HG02610 (cell line): ENCODE data around the gene SMIM1.
"Not testable (repeated sequence)": the region's sequence is repeated elsewhere in the genome, so short reads cannot be mapped to it uniquely, and the experiment has no call there.

Experiments used
- ATAC-seq: cut with Tn5 transposase; IDR thresholded peaks from one replicate; pipeline ENCODE4 v1.9.1; 2021; ENCODE audit warnings: mild to moderate bottlenecking, moderate library complexity; ENCODE audit not compliant: unreplicated experiment

SMIM1 gene

DNA sequence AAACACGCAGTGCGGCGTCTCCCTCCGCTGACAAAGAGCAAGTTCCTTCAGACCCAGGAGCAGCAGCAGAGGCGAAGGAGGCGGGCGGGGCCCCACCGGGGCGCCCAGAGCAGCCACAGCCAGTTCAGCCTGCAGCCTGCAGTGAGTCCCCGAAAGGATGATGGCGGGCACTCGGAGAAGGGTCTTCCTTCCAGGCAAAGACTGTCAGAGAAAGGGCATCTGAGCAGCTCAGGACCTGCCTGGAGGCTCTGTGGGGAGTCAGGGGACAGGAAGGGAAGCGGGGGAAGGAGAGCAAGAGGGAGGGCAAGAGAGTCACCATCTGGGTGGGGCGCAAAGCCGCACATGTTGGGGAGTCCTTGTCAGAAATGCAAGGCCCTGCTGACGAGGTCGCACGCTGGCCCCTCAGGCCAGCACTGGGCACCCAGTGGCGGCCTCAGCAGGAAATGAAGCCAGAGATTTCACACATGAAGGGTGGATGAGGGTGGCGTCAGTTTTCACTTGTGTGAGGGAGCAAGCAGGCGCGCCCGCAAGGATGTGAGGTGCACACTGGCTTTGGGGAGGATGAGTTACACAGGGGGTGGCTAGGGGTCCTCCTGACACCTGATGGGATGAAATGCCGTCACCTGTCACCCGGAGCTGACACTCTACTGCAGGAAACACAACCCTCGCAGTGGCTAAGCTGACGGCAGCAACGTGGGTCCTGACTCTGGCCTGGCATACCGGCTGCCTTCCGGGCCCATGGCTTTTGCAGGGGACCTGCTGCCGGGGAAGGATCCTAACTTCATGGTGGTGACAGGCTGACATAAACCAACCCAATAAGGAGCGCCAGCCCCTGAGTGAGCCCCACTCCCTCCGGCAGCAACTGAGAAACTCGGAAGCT, 17.1 kb downstream of the SMIM1 start:
- no peak for ATAC-seq

DNA sequence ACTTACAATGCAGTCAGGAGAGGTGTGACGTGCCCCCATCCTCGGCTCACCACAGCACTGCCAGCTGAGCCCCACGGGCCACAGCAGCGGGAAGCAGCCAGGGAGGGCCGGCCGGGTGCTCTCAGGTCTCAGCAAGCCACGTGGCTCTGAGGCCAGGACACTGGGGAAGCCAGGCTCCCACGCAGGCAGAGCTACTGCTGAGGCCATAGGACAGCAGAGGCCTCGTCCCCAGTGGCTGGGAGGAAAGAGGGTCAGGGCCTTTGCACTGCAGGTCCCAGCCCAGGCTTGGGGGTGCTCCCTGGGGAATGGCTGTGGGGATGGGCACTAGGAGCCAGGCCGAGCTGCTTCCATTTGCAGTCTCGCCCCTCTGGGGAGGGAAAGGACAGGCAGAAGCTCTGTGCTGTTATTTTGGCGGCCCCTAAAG, 18.0 kb downstream of the SMIM1 start:
- no peak for ATAC-seq

DNA sequence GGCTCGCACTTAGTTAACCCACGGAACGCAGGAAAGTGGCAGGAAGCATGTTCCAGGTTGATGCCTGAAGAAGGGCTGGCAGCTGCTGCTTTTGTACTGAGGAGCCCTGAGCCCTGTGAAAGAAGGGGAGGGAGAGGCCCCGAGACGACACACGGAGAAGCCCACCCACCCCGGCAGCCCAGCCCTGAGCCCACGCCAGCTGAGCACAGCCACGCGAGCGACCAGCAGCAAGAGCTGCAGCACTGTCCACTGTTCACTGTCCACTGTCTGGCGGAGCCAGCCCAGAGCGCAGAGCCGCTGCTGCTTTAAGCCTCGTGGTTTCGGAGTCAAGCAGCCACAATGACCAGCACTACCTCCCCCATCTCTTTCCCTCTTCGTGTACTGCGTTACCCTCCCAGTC, 18.4 kb downstream of the SMIM1 start:
- no peak for ATAC-seq

DNA sequence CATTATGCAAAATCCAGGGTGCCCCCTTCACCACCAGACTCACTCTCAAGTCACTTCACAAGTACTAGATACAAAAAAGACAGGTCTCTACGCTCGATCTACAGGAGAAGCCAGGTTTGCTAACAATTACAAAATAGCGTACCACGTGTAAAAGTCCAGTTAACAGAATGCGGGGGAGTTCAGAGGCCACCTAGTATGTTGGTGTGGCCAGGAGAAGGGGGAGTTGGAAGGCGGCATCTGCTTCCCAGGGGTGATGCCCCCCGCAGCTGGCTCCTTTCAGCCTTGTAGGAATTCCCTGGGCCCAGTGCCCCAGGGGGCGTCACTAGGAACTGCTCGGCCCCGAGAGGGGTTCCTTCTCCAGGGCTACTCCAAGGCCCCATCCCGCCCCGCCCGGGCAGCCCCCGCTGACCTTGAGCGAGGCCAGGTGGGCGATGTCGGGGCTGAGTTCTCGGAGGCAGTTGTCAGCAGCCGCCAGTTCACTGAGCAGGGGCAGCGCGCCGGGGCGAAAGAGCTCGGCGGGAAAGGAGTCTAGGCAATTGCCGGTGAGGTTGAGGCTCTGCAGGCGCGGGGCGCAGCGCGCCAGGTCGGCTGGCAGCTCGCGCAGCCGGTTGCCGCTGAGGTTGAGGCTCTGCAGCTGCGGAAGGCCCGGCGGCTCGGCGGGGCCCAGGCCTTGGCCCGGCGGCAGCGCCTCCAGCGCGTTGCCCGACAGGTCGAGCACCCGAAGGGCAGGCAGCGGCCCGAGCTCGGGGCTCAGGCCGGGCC, 23.1 kb downstream of the SMIM1 start:
- ATAC-seq = peak; percentile 24

DNA sequence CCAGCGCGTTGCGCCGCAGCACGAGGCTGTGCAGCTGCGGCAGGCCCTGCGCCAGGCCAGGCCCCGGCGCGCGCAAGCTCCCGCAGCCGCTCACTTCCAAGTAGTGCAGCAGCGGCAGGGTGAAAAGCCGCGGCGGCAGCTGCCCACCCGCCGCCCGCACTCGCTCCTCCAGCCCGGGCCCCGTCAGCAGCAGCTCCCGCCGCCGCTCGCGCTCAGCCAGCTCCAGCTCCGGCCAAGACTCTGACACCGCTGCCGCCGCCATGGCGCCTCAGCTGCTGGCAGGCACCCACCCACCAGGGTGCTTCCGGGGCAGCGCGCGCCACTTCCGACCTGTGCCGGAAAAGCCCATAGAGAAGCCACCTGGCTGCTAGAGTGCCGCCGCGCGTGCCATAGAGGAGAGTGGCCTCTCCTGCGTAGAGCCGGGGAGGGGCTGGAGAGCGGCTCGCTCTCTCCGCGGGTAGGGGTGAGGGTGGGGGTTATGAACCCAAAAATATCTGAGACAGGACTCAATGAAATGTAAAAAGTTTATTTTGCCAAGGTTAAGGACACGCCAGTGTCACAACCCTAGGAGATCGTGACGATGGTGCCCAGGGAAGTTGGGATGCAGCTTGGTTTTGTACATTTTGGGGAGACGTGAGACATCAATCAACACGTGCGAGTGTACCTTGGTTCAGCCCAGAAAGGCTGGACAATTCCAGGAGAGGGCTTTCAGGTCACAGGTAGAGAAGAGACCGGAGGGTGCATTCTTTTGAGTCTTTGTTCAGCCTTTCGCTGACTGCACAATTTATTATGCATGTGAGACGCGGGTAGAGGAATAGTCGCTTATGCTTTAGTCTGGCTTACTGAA, 23.9 kb downstream of the SMIM1 start, which contains the start of gene LRRC47:
Gene LRRC47, minus strand, starts transcription at position 284 of the 847 bp plus-strand sequence. Its CDS starts 22 bp downstream, at position 262.
- peak; percentile 86 for ATAC-seq

DNA sequence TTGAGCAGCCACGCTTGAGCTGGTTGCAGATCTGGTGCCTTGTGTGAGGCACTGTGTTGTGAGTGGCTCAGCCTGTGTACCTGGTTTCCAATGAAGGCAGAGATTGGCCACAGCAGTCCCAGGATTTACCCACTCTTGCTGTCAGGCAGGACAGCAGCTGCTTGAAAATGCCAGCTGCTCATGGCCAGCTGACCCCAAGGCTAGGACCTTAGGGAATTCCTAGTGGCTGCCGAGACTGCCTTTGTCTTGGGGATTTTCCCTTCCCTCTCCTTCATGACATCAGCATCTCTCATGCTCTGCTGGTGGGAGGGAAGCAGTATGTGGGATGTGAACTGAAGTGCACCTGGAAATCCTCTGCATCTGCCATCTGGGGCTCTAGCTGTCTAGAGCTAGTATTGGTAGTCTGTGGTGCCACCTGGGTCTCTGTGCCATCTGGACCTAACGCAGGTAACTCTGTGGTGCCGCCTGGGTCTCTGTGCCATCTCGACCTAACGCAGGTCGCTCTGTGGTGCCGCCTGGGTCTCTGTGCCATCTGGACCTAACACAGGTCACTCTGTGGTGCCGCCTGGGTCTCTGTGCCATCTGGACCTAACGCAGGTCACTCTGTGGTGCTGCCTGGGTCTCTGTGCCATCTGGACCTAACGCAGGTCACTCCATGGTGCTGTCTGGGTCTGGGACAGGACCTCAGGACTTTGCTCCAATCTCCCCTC, 27.6 kb downstream of the SMIM1 start:
- ATAC-seq = no peak

DNA sequence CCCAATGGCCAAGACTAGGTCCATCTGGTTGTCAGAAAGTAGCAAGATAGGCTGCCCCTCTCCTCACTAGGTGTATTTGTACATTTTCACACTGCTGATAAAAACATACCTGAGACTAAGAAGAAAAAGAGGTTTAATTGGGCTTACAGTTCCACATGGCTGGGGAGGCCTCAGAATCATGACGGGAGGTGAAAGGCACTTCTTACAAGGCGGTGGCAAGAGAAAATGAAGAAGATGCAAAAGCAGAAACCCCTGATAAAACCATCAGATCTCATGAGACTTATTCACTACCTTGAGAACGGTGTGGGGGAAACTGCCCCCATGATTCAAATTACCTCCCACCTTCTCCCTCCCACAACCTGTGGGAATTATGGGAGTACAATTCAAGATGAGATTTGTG, 28.2 kb downstream of the SMIM1 start:
- ATAC-seq = not testable (repeated sequence)

DNA sequence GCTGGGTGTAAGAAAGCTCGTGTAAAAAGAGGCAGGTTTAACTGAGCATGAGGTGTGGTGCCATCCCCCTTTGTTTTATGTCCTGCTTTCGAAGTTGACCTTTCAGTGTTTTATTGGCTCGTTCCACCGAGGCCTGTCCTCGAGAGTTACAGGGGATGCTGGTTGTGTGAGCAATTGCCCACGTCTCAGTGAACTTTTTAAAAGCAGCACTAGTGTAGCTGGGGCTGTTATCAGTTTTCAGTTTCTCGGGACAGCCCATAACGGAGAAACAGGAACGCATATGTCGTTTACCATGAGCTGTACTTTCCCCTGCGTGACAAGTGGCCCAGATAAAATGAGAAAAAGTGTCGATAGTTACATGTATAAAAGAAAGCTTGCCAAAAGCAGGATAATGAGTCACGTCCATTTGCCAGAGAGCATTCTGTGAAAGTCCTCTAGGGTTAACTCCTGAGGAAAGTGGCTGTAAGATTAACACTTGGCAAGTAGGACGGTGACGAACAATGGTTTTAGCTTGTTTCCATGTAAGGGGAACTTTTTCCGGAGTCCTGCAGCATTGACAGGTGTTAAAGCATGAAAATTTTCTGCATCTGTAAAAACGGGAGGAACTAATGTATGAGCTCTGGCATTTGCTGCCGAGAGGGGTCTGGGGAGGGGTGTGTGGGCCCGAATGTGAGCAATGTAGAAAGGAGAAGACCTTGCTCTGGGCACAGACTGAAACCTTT, 31.5 kb downstream of the SMIM1 start:
- no peak for ATAC-seq

DNA sequence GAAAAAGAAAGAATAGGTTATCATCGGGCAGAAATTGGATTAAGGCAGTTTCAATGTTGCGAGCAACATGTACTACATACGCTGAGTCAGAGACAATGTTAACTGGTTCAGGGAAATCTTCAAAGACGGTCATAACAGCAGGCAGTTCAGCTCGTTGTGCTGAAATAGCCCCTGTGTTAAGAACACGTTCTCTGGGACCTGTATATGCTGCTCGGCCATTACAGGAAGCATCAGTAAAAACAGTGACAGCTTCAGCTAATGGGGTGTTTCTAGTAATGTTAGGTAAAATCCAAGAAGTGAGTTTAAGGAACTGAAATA, 32.0 kb downstream of the SMIM1 start:
- ATAC-seq = not testable (repeated sequence)

DNA sequence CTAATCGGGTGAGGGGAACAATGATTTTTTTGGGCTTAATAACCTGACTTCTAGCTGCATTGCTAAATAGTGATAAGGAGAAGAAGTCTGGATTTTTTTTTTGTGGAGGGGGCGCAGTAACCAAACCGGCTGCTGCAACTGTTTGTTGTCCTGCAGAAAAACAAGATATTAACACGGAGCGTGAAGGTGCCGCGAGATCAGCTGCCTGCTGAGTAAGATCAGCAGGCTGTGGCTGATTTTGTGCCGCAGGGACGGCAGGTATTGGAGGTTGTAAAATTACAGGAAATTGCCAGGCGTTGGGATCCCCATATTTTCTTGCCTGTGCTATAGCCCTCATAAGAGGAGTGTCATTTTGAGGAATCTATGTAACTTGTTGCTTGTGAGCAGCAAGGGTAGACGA, 32.5 kb downstream of the SMIM1 start:
- ATAC-seq = no peak

DNA sequence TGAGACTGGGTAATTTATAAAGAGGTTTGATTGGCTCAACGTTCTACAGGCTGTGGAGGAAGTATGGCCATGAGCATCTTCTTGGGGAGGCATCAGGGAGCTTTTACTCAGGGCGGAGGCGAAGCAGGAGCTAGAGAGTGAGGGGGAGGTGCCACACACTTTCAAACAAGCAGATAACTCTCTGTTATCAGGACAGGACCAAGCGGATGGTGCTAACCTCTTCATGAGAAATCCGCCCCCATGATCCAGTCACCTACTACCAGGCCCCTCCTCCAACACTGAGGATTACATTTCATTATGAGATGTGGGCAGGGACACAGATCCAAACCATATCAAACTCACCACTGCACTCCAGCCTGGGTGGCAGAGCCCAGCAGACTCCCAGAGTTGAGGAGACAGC, 35.2 kb downstream of the SMIM1 start:
- ATAC-seq = no peak

DNA sequence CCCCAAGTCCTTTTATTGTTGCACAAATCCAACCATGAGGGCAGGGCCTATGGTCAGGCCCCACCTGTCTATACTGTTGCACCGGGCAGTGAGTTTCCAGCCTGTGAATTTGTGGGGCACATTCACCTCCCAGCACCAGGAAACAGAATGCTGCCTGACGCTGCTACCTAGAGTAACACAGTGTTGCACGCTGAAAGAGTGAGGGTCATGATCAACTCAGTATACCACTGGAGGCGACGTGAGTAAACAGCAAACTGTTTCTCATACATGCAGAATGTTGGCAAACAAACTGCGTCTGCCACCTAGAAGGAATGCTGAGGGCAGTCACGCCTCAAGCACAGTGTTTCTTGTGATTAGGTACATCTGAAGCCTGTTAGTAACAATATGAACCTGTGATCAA, 37.1 kb downstream of the SMIM1 start:
- no peak for ATAC-seq

DNA sequence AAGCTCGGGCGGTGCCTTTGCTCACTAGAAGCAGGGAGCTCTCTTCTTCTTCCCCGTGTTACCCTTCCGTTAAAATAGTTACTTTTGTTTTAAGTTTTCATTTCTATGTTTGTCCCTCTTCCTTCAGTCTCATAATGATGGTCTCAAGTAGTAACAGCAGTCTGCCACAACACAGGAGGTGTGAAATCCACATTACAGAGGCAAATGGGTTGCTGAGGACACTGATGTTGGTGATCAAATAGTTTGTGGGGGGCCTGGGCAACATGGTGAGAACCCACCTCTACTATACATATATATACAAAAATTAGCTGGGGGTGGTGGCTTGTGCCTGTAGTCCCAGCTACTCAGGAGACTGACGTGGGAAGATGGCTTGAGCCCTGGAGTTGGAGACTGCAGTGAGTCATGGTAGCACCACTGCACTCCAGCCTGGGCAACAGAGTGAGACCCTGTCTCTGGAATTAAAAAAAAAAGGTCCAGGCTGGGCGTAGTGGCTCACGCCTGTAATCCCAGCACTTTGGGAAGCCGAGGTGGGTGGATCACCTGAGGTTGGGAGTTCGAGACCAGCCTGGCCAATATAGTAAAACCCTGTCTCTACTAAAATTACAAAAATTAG, 37.7 kb downstream of the SMIM1 start:
- ATAC-seq = not testable (repeated sequence)

DNA sequence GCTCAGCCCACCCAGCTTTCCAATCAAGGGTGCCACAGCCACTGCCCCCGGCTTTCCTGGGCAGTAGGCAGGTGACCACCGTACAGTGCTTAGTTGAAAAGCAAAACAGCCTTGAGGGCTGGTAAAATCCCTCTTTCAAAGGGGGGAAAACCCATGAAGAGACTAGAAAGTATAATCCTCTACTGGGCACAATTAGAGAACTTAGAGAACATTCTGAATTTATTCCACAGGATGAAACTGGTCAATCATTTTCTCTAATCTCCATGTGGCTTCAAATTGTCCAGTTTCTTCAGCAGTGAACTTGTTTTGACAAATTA, 39.0 kb downstream of the SMIM1 start:
- no peak for ATAC-seq

DNA sequence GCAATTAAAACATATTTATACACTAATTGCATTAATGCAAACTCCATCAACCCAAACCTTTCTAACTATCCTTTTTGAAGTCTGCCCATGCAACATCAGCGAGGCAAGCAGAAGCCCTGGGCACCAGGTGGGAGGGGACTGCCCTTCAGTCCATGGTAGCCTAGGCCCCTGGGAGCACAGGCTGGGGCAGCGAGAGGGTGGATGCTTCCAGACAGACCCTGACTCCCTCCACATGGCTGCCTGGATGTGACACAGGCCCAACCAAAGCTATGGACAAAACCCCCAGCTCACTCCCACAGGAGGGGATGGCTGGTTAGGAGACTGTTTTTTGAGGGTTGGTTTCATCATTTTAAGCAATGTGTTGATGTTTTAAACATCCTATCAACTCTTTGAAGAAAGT, 41.5 kb downstream of the SMIM1 start:
- ATAC-seq = no peak

DNA sequence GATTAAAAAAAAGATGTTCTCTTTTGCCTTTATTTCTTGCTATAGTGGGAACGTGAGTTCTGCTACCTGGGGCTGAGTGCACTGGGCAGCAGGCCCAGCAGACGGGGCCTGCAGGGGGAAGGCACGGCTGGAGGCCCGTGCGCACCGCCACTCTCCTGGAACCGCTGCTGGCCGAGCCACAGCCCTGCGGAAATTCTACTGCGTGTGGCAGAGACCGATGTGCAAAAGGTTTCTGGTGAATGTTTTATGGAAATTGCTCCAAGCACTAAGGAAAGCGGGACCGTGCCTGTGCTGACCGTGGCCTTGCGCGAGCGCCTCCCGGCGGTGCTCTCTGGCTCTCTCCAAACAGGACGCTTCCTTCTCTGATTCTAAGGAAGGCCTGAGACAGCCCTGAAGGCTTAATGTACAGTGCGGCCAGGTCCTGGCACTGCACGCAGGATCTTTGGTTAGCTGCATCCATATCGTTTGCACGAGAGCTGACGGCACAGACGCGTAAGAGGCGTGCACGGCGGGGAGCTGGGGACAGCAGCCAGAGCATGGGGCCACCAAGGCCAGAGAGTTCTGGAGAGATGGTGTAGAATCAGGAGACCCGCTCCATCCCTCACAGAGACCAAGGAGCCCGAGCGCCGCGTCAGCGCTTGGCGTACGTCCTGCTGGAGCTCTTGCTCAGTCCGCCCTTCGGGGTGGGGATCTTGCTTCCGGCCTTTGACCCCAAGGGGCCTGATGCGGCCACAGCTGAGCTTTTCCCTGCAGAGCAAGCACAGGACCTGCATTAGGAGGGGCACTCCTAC, 42.4 kb downstream of the SMIM1 start:
- no peak for ATAC-seq

DNA sequence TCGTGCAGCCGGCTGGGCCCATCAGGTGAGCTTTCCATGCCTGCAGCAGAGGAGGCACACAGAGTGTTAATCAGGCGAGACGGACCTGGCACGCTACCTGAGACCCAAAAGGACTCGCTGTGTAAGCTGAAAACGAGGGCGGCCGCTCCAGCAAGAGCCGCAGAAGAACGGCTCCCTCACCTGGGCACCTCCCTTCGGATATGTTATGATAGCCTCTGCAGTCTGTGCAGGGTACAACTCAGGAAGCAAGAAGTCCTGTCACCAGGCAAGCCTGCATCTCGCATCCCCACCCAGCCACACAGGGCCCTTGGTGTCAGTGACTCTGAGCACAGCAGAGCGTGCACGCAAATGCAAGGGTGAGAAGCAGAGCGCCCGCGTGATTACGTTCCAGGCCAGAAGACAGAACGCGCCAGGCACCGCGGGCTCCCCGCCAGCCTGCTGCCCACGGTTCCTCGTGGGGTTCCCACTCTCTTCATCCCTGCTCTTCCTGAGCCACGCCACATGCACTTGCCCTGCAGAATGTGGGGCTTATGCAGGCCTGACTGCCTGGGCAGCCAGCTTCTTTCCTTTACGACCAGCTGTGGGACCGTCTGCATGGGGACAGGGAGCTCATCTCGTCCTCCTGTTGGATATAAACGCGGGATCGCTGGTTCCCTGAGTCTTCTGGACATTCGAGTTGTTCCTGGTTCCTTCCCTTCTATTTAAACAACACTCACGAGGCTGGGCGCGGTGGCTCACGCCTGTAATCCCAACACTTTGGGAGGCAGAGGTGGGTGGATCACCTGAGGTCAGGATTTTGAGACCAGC, 44.0 kb downstream of the SMIM1 start:
- ATAC-seq = no peak

DNA sequence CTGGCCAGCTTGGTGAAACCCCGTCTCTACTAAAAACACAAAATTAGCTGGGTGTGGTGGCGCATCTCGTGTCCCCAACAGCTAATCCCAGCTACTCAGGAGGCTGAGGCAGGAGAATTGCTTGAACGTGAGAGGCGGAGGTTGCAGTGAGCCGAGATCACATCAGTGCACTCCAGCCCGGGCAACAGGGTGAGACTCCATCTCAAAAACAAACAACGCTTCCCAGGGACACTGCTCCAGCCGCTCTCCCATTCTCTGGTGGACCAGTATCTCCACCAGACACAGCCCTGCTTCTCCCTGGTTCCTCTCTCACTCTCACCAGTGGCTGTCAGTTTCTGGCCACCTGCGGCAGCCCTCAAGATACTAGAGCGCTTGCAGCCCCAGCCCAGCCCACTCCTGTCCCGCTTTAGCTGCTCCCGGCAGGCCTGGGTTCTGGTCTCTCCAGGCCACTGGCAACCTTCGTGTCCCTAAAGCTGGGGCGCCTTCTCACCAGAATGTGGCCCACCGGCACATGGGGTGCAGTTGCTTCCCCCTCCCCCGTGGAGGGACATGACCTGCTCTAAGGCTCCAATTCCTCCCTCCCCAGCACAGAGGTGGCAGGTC, 44.7 kb downstream of the SMIM1 start:
- ATAC-seq = no peak
